ENCODE results near the gene APBB3. TPM values are rescaled to one million over a fixed set of nuclear protein-coding genes. Genes with fewer than 3 reads are reported as not detected.

APBB3 gene
- total and polyA plus RNA-seq, 9 of the 15 experiments (the other 6 are each of a cell fraction or from before 2014, with no cell fraction given): 0.17 to 24.3 (median 9.5) TPM

DNA sequence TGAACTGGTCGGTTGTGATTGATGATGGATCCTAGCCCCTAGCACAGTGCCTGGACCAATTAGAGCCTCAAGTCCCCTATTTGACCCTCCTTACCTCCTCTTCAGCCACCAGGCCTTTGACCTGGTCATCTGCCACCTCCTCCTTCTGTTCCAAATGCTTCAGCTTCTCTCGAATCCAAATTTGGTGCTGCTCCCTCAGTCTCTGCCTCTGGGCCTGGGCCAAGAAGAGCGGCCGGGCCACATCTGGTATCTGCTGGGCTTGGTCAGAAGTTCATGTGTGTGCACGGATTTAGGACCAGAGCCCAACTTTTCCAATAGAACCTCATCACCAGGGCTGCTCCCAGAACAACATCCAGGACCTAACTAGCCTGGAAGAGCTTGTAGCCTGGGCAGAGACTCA lies 6.7 kb upstream of the APBB3 start:
- WGBS (ENCODE audit: insufficient coverage, low coverage, missing lambda C conversion rate): 60% methylated on average over 5 of the region's 5 CpGs
- no peak for DNase-seq (ENCODE audit: extremely low read depth in 1 of 4, low spot score in 3 of 4)
- in situ Hi-C loops (cut with MboI) (no loop called here), intact Hi-C loops (cut with micrococcal nuclease) (no loop called here)
- ATAC-seq: no peak
- Histone ChIP-seq H3K9ac (ENCODE audit: insufficient read depth in 1 of 2, low read depth in 2 of 2, low read length in 2 of 2) (no peak overlapping the region), H3K4me2 (ENCODE audit: insufficient read depth, low read length) (no peak overlapping the region), H4K20me1 (replicated peaks; ENCODE audit: control insufficient read depth, insufficient read depth, low read length) (no peaks in the 10 kb centered on the region), H3K27me3 (ENCODE audit: control insufficient read depth in 2 of 2, insufficient read depth in 2 of 2, low read length in 2 of 2) (no peaks in the 10 kb centered on the region), H3K79me2 (ENCODE audit: control insufficient read depth, insufficient read depth, low read length) (peaks cover 11% of the 10 kb centered on the region), H3K9me3 (replicated peaks; ENCODE audit: control insufficient read depth, insufficient read depth, low read depth, low read length) (no peaks in the 10 kb centered on the region), H3K4me3 (no peak overlapping the region), H3K36me3 (ENCODE audit: control insufficient read depth, insufficient read depth, low read length) (peaks cover 31% of the 10 kb centered on the region; the same call in 2 of the 3 replicates), H2AFZ (ENCODE audit: low read depth, low read length) (no peak overlapping the region), H3K9me1 (ENCODE audit: control insufficient read depth, insufficient read depth, low read length) (no peaks in the 10 kb centered on the region), H3K27ac (ENCODE audit: extremely low read depth, low read depth, low read length) (no peak overlapping the region), H3K4me1 (replicated peaks in 1 of 2; ENCODE audit: control insufficient read depth in 2 of 2, insufficient read depth in 2 of 2, low read length in 2 of 2) (peaks cover 15 to 28% of the 10 kb centered on the region in 2 experiments; a peak in 4 of 5 replicates)
- ChIA-PET POLR2A (interaction anchor here (0.5 to 2.2 kb wide), 2 partner anchors 10 to 53 kb away, joined by 3 to 8 read pairs; no protein-coding TSS in a partner anchor), CTCF (ENCODE audit: low intra/inter-chr PET ratio) (no interaction called here)
- no TSS peak for BruUV-seq (replicated peaks)
- FAIRE-seq: no peak
- TF ChIP-seq RHOXF2B (CRISPR knock-in tag; conservative IDR thresholded peaks at IDR 0.05) (no peak), ZBTB34 (CRISPR knock-in tag; IDR thresholded peaks at IDR 0.05) (no peak), KLF6 (CRISPR knock-in tag; IDR thresholded peaks at IDR 0.05; ENCODE audit: borderline replicate concordance) (no peak), ZC3H4 (CRISPR knock-in tag; IDR thresholded peaks at IDR 0.05; ENCODE audit: borderline replicate concordance) (no peak), NR4A1 (CRISPR knock-in tag; IDR thresholded peaks at IDR 0.05) (no peak), NR4A1 (tag; IDR thresholded peaks at IDR 0.05) (no peak), CBX3 (IDR thresholded peaks at IDR 0.05; ENCODE audit: borderline replicate concordance in 1 of 2, low read length in 2 of 2) (no peak), ELK1 (CRISPR knock-in tag; IDR thresholded peaks at IDR 0.05) (no peak), ATF7 (IDR thresholded peaks at IDR 0.05) (no peak), JUNB (CRISPR knock-in tag; conservative IDR thresholded peaks at IDR 0.05) (no peak), ATF6 (CRISPR knock-in tag; IDR thresholded peaks at IDR 0.05) (no peak), SLC30A9 (CRISPR knock-in tag; IDR thresholded peaks at IDR 0.05) (no peak), ZBTB8A (IDR thresholded peaks at IDR 0.05; ENCODE audit: partially characterized antibody) (no peak), SMARCE1 (IDR thresholded peaks at IDR 0.05) (no peak), TCF7 (IDR thresholded peaks at IDR 0.05; ENCODE audit: borderline replicate concordance) (no peak), HDGF (IDR thresholded peaks at IDR 0.05) (no peak), FUS (optimal IDR thresholded peaks at IDR 0.05; ENCODE audit: low read depth, low read length) (no peak), CREB5 (CRISPR knock-in tag; IDR thresholded peaks at IDR 0.05) (no peak), POU5F1 (IDR thresholded peaks at IDR 0.05; ENCODE audit: borderline replicate concordance, low read depth, low read length, partially characterized antibody) (no peak)

Measured in K562 (cell line).